Endometrium (tissue), 2 donors: Measurements from ENCODE around the gene ADAD2.

Experiments used
- FAIRE-seq: peaks from 2 replicates; lab custom pipeline; 2012; peaks lifted over from hg19 to GRCh38; lab: Jason Lieb, UNC
- donor health status: control.
- donor health status: control.

Gene ADAD2

DNA sequence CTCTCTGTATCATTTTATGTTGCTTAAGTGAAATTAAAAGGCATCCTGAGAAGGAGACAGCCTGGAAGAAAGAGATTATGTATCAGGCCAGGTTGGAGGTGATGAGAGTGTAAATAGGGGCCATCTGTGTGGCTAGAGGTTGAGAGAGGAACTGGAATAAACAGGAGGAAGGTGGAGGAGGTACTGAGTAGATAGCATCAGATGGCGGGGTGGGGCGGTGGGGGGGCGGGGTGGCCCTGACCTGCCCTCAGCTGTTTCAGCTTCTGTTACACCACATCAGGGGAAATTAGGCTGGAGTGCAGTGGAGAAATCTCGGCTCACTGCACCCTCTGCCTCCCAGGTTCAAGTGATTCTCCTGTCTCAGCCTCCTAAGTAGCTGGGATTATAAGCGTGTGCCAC lies 55.7 kb downstream of the ADAD2 start:
- FAIRE-seq = no peak
